DOHH2 (cell line): ENCODE measurements around the gene NDUFAF3.
A peak's percentile ranks its signal among the peaks of the same experiment; 100 is the strongest.

Experiments used
- H3F3A ChIP-seq: fragments of 200-600 bp; sonication (generic), shearing (Covaris generic); 2 replicates; pipeline ENCODE4 v1.6.0; 2016; ENCODE audit warnings: antibody characterized with exemption, mild to moderate bottlenecking; ENCODE audit not compliant: control insufficient read depth, insufficient read depth
- H3K27ac ChIP-seq: fragments of 200-600 bp; sonication (generic); 2 replicates; pipeline ENCODE4 v1.5.1; 2014; ENCODE audit warnings: low read depth, mild to moderate bottlenecking, low read length, moderate library complexity
- H3K27me3 ChIP-seq: fragments of 200-600 bp; sonication (generic); 2 replicates; pipeline ENCODE4 v1.6.1; 2014; ENCODE audit warnings: mild to moderate bottlenecking, low read length, mixed read lengths; ENCODE audit not compliant: control insufficient read depth
- H3K36me3 ChIP-seq: fragments of 200-600 bp; sonication (generic); 2 replicates; pipeline ENCODE4 v1.6.1; 2014; ENCODE audit warnings: mild to moderate bottlenecking, low read length, moderate library complexity, mixed read lengths; ENCODE audit not compliant: control insufficient read depth
- H3K4me1 ChIP-seq: fragments of 200-600 bp; sonication (generic); 2 replicates; pipeline ENCODE4 v1.6.1; 2014; ENCODE audit warnings: mild to moderate bottlenecking, low read length, mixed read lengths; ENCODE audit not compliant: control insufficient read depth
- H3K4me2 ChIP-seq: fragments of 200-600 bp; sonication (generic); 2 replicates; pipeline ENCODE4 v1.6.0; 2014; ENCODE audit warnings: mild to moderate bottlenecking, low read length, moderate library complexity
- H3K4me3 ChIP-seq: fragments of 200-600 bp; sonication (generic); 2 replicates; pipeline ENCODE4 v1.5.1; 2014; ENCODE audit warnings: mild to moderate bottlenecking, low read length, mixed read lengths
- H3K79me2 ChIP-seq: fragments of 200-600 bp; sonication (generic); 2 replicates; pipeline ENCODE4 v1.6.1; 2014; ENCODE audit warnings: mild to moderate bottlenecking, low read length, mixed read lengths; ENCODE audit not compliant: control insufficient read depth
- H3K9me2 ChIP-seq: fragments of 200-600 bp; sonication (generic); replicated peaks from 2 replicates; pipeline ENCODE4 v1.6.1; 2014; ENCODE audit warnings: mild to moderate bottlenecking, low read length, mixed read lengths; ENCODE audit not compliant: control insufficient read depth
- H3K9me3 ChIP-seq: fragments of 200-600 bp; sonication (generic); 2 replicates; pipeline ENCODE4 v1.6.1; 2014; ENCODE audit warnings: antibody characterized with exemption, low read length, mixed read lengths; ENCODE audit not compliant: control insufficient read depth, insufficient read depth
- H4K20me1 ChIP-seq: fragments of 200-600 bp; sonication (generic); 2 replicates; pipeline ENCODE4 v1.6.0; 2014; ENCODE audit warnings: low read depth, mild to moderate bottlenecking, antibody characterized with exemption, low read length, moderate library complexity; ENCODE audit not compliant: control insufficient read depth, insufficient read depth
- EZH2phosphoT487 ChIP-seq: fragments of 200-600 bp; sonication (generic); IDR thresholded peaks from 2 replicates; pipeline ENCODE4 v1.6.1; 2017; ENCODE audit warnings: borderline replicate concordance, mild to moderate bottlenecking, antibody characterized with exemption, low read length, moderate library complexity, mixed read lengths
- TF ChIP-seq, protein P1 (sequence below): fragments of 200-600 bp; sonication (generic); IDR thresholded peaks from one replicate; pipeline ENCODE4 v1.5.1; 2014; ENCODE audit warnings: antibody characterized with exemption, mild to moderate bottlenecking, low read depth, low read length; ENCODE audit not compliant: poor library complexity, severe bottlenecking

Gene NDUFAF3

DNA sequence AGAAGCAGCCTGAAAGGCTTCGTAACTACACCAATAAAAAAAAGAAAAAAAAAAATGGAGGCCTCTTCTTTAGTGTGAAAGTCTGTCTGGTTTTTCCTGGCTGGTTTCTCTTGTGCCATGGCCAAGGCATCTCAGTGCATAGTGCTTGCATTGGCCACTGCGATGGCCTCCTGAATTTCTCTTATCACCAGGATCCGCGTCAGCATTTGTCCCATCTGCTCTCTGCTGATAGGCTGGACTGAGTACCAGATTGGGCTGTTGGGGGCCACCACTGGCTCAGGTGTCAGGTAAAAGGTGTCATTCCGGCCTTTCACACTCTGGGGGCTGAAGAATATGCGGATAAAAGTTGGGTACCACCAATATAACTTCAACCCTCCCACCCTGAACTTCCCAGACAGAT is 8.4 kb downstream of the NDUFAF3 start:
- Histone ChIP-seq H3K27ac (0 out of 2 replicates have a peak overlapping the region, but pooled peaks have one; percentile 21), H3K36me3 (peaks cover 93% of the 10 kb centered on the region), H3F3A (peaks cover 36% of the 10 kb centered on the region), H3K27me3 (no peaks in the 10 kb centered on the region), H3K4me3 (no peak overlapping the region), H3K4me1 (peaks cover 38% of the 10 kb centered on the region), H3K4me2 (no peak overlapping the region), H3K9me3 (no peaks in the 10 kb centered on the region), H3K9me2 (no peaks in the 10 kb centered on the region), H3K79me2 (peaks cover 40% of the 10 kb centered on the region), H4K20me1 (peaks cover 4% of the 10 kb centered on the region; the same call in 1 of the 2 replicates)
- TF ChIP-seq, protein P1, sequence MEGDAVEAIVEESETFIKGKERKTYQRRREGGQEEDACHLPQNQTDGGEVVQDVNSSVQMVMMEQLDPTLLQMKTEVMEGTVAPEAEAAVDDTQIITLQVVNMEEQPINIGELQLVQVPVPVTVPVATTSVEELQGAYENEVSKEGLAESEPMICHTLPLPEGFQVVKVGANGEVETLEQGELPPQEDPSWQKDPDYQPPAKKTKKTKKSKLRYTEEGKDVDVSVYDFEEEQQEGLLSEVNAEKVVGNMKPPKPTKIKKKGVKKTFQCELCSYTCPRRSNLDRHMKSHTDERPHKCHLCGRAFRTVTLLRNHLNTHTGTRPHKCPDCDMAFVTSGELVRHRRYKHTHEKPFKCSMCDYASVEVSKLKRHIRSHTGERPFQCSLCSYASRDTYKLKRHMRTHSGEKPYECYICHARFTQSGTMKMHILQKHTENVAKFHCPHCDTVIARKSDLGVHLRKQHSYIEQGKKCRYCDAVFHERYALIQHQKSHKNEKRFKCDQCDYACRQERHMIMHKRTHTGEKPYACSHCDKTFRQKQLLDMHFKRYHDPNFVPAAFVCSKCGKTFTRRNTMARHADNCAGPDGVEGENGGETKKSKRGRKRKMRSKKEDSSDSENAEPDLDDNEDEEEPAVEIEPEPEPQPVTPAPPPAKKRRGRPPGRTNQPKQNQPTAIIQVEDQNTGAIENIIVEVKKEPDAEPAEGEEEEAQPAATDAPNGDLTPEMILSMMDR, result no peak
- TF ChIP-seq EZH2phosphoT487, result no peak

DNA sequence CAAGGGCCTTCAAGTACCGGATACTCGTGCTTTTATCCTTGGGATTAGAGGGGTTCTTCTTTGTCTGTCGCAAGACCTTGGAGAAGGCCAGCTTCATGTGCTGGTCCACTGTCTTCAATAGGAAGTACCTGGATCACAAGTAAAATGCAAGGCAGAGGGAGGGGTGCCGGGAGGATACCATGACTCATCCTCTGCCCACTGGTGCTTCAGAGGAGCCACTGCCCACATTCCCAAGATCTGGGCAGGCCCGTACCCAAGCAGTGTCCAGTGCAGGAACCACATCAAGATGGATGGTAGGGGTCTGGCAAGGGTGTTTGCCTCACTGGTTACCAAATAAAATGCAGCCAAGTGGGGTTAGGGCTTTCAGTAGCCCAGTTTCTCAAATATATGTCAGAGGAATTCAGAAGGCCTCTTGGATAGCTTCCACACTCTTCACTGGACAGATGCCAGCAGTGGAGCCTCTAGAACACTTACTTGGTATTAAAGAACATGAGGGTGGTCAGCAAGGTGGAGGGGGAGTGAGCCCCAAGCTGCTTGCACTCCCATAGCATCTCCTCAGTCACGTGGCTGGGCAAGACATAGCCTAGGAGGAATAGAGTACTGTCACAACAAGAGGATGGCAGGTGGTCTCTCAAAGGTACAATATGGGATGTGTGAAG is 10.9 kb downstream of the NDUFAF3 start:
- H3K27ac ChIP-seq, result no peak overlapping the region
- peaks cover 83% of the 10 kb centered on the region for H3K36me3 ChIP-seq

GRCh38 chr3:49034650-49035049 is 12.7 kb downstream of the NDUFAF3 start:
- Histone ChIP-seq H4K20me1 (no peaks in the 10 kb centered on the region; the same call in 1 of the 2 replicates), H3K4me3 (no peak overlapping the region), H3K27ac (no peak overlapping the region), H3K36me3 (peaks cover 66% of the 10 kb centered on the region), H3K27me3 (no peaks in the 10 kb centered on the region), H3K79me2 (no peaks in the 10 kb centered on the region; the same call in 1 of the 2 replicates), H3F3A (peaks cover 20% of the 10 kb centered on the region), H3K4me2 (no peak overlapping the region), H3K9me3 (no peaks in the 10 kb centered on the region), H3K4me1 (peaks cover 2% of the 10 kb centered on the region), H3K9me2 (no peaks in the 10 kb centered on the region)
- TF ChIP-seq, protein P1, result no peak
- no peak for TF ChIP-seq EZH2phosphoT487

More for the DNA sequence above, 10.9 kb downstream of the NDUFAF3 start:
- TF ChIP-seq, protein P1, result no peak
- no peak for TF ChIP-seq EZH2phosphoT487
- peaks cover 14% of the 10 kb centered on the region for H3K4me1 ChIP-seq
- peaks cover 15% of the 10 kb centered on the region for H3K79me2 ChIP-seq
- H3K9me2 ChIP-seq, result no peaks in the 10 kb centered on the region
- H3K27me3 ChIP-seq, result no peaks in the 10 kb centered on the region
- no peak overlapping the region for H3K4me2 ChIP-seq
- H4K20me1 ChIP-seq, result peaks cover 2% of the 10 kb centered on the region; the same call in 1 of the 2 replicates
- no peak overlapping the region for H3K4me3 ChIP-seq
- H3F3A ChIP-seq, result peaks cover 27% of the 10 kb centered on the region
- H3K9me3 ChIP-seq, result no peaks in the 10 kb centered on the region
